ENCODE data around the gene ABCB8. TPM values are rescaled to one million over a fixed set of nuclear protein-coding genes. Genes with fewer than 3 reads are reported as not detected.

The ABCB8 gene
- total RNA-seq, 1 donor from 2014 or later = 38.1 TPM

- H3K9me3 Mint-ChIP-seq (ENCODE audit: unreplicated experiment) = no peaks in the 10 kb centered on the region
- H3K27ac Mint-ChIP-seq (ENCODE audit: unreplicated experiment) = no peak overlapping the region
- no peak for DNase-seq (ENCODE audit: extremely low spot score, unreplicated experiment)
- no peaks in the 10 kb centered on the region for H3K36me3 Mint-ChIP-seq (ENCODE audit: unreplicated experiment)
- H3K4me1 Mint-ChIP-seq (ENCODE audit: unreplicated experiment) = peaks cover 19% of the 10 kb centered on the region
- peaks cover 28% of the 10 kb centered on the region for H3K27me3 Mint-ChIP-seq (ENCODE audit: unreplicated experiment)
- TF ChIP-seq, protein P1, sequence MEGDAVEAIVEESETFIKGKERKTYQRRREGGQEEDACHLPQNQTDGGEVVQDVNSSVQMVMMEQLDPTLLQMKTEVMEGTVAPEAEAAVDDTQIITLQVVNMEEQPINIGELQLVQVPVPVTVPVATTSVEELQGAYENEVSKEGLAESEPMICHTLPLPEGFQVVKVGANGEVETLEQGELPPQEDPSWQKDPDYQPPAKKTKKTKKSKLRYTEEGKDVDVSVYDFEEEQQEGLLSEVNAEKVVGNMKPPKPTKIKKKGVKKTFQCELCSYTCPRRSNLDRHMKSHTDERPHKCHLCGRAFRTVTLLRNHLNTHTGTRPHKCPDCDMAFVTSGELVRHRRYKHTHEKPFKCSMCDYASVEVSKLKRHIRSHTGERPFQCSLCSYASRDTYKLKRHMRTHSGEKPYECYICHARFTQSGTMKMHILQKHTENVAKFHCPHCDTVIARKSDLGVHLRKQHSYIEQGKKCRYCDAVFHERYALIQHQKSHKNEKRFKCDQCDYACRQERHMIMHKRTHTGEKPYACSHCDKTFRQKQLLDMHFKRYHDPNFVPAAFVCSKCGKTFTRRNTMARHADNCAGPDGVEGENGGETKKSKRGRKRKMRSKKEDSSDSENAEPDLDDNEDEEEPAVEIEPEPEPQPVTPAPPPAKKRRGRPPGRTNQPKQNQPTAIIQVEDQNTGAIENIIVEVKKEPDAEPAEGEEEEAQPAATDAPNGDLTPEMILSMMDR (IDR thresholded peaks at IDR 0.05) = no peak
- H3K4me3 Mint-ChIP-seq (ENCODE audit: unreplicated experiment) = peak overlapping the region; percentile 40
Observed at GRCh38 chr7:151018421-151019129, 9.7 kb upstream of the ABCB8 start.

DNA sequence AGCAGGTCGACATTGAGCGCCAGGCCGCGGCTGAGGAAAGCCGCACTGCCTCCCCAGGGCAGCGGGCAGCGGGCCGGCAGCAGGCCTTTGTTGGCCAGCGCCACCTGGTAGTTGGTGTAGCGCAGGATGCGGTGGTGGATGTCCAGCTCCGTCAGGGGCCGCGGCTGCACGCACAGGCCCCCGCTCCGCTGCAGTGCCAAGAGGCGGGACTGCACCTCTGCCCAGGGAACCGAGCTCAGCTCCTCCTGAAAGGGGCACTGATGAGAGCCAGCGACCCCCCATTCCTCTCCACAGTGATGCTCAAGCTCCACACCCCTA is 9.2 kb upstream of the ABCB8 start:
- Mint-ChIP-seq H3K27ac (ENCODE audit: unreplicated experiment) (no peak overlapping the region), H3K4me1 (ENCODE audit: unreplicated experiment) (peaks cover 19% of the 10 kb centered on the region), H3K4me3 (ENCODE audit: unreplicated experiment) (no peak overlapping the region), H3K36me3 (ENCODE audit: unreplicated experiment) (no peaks in the 10 kb centered on the region), H3K27me3 (ENCODE audit: unreplicated experiment) (peaks cover 28% of the 10 kb centered on the region), H3K9me3 (ENCODE audit: unreplicated experiment) (no peaks in the 10 kb centered on the region)
- DNase-seq (ENCODE audit: extremely low spot score, unreplicated experiment) = no peak
- TF ChIP-seq, protein P1 (IDR thresholded peaks at IDR 0.05) = no peak

GRCh38 chr7:151020231-151020630 is 8.0 kb upstream of the ABCB8 start:
- Mint-ChIP-seq H3K9me3 (ENCODE audit: unreplicated experiment) (no peaks in the 10 kb centered on the region), H3K4me1 (ENCODE audit: unreplicated experiment) (peaks cover 19% of the 10 kb centered on the region), H3K27ac (ENCODE audit: unreplicated experiment) (no peak overlapping the region), H3K4me3 (ENCODE audit: unreplicated experiment) (no peak overlapping the region), H3K36me3 (ENCODE audit: unreplicated experiment) (no peaks in the 10 kb centered on the region), H3K27me3 (ENCODE audit: unreplicated experiment) (peaks cover 28% of the 10 kb centered on the region)
- DNase-seq (ENCODE audit: extremely low spot score, unreplicated experiment) = no peak
- TF ChIP-seq, protein P1 (IDR thresholded peaks at IDR 0.05) = no peak

DNA sequence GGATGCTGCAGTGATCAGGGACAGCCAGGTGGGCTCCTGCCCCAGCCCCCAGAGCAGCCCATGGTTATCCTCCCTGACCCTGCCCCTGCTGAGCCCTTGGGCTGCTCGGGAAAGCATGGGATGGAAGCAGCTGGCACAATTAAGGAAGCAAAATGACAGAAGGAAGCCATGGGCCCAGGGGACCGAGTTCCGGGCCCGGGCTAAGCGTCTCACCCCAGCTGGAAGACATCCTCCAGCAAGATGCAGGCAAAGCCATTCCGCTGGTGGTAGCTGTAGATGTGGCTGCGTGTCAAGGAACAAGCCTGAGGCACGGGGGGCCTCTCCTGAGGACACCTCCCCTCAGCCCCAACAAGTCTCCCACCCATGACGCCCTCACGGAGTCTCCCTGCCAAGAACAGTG is 5.0 kb upstream of the ABCB8 start:
- TF ChIP-seq, protein P1 (IDR thresholded peaks at IDR 0.05) = no peak

GRCh38 chr7:151024435-151025056 is 3.7 kb upstream of the ABCB8 start, which contains the start of gene ATG9B:
Gene ATG9B, minus strand, starts transcription at chr7:151024494. Its CDS starts 71 bp downstream, at chr7:151024423.
- no peak for DNase-seq (ENCODE audit: extremely low spot score, unreplicated experiment)
- H3K4me3 Mint-ChIP-seq (ENCODE audit: unreplicated experiment) = no peak within 1 kb of the TSS
- H3K9me3 Mint-ChIP-seq (ENCODE audit: unreplicated experiment) = no peaks in the 10 kb centered on the region
- H3K27me3 Mint-ChIP-seq (ENCODE audit: unreplicated experiment) = peaks cover 18% of the 10 kb centered on the region
- TF ChIP-seq, protein P1 (IDR thresholded peaks at IDR 0.05) = no peak
- no peaks in the 10 kb centered on the region for H3K36me3 Mint-ChIP-seq (ENCODE audit: unreplicated experiment)
- peaks cover 26% of the 10 kb centered on the region for H3K4me1 Mint-ChIP-seq (ENCODE audit: unreplicated experiment)
- H3K27ac Mint-ChIP-seq (ENCODE audit: unreplicated experiment) = no peak within 1 kb of the TSS

More for the DNA sequence above, 5.0 kb upstream of the ABCB8 start:
- H3K9me3 Mint-ChIP-seq (ENCODE audit: unreplicated experiment) = no peaks in the 10 kb centered on the region
- H3K4me1 Mint-ChIP-seq (ENCODE audit: unreplicated experiment) = peaks cover 20% of the 10 kb centered on the region
- no peak overlapping the region for H3K4me3 Mint-ChIP-seq (ENCODE audit: unreplicated experiment)
- H3K27ac Mint-ChIP-seq (ENCODE audit: unreplicated experiment) = no peak overlapping the region
- no peak for DNase-seq (ENCODE audit: extremely low spot score, unreplicated experiment)
- peaks cover 22% of the 10 kb centered on the region for H3K27me3 Mint-ChIP-seq (ENCODE audit: unreplicated experiment)
- H3K36me3 Mint-ChIP-seq (ENCODE audit: unreplicated experiment) = no peaks in the 10 kb centered on the region

Data from osteocyte (in vitro differentiated cells).